Neutrophil (primary cell): ENCODE measurements around the gene MPST.

ENCODE experiments used
- H3K27ac ChIP-seq: fragments of 200-600 bp; sonication (generic); 2 replicates; pipeline ENCODE4 v1.5.1; 2016; ENCODE audit warnings: mild to moderate bottlenecking, moderate library complexity
- H3K27me3 ChIP-seq: fragments of 200-600 bp; sonication (generic); 2 replicates; pipeline ENCODE4 v1.6.0; 2016; ENCODE audit warnings: mild to moderate bottlenecking
- H3K36me3 ChIP-seq: fragments of 200-600 bp; sonication (generic); 2 replicates; pipeline ENCODE4 v1.5.1; 2017
- H3K4me1 ChIP-seq, 2 experiments: fragments of 200-600 bp in 1 of 2; sonication (generic) in 1 of 2; 1 replicate in 1 of 2; 2 replicates in 1 of 2; pipeline versions ENCODE4 v1.5.1 to v1.6.1; 2013 to 2016; ENCODE audit warnings: low read depth in 1 of 2, low read length in 1 of 2, mild to moderate bottlenecking in 1 of 2, moderate library complexity in 1 of 2; ENCODE audit not compliant: control insufficient read depth in 1 of 2, insufficient read depth in 1 of 2
- H3K4me3 ChIP-seq, 2 experiments: fragments of 200-600 bp in 1 of 2; sonication (generic) in 1 of 2; 1 replicate in 1 of 2; 2 replicates in 1 of 2; pipeline ENCODE4 v1.5.1; 2013 to 2016; ENCODE audit warnings: low read depth in 1 of 2, low read length in 1 of 2, mild to moderate bottlenecking in 1 of 2, moderate library complexity in 1 of 2
- H3K9me3 ChIP-seq: fragments of 200-600 bp; sonication (generic); 2 replicates; pipeline ENCODE4 v1.5.1; 2016
- CTCF ChIP-seq: fragments of 200-600 bp; sonication (generic); IDR thresholded peaks from 2 replicates; pipeline ENCODE4 v1.5.1; 2016; ENCODE audit warnings: antibody characterized with exemption

The MPST gene

GRCh38 chr22:37054600-37055365, 35.2 kb downstream of the MPST start:
- no peaks in the 10 kb centered on the region for H3K36me3 ChIP-seq
- no peaks in the 10 kb centered on the region for H3K9me3 ChIP-seq
- no peak overlapping the region for H3K4me3 ChIP-seq
- H3K4me1 ChIP-seq, result peaks cover 12 to 19% of the 10 kb centered on the region in 2 experiments
- H3K27ac ChIP-seq, result no peak overlapping the region
- TF ChIP-seq CTCF, result no peak
- H3K27me3 ChIP-seq, result peaks cover 45% of the 10 kb centered on the region

- Histone ChIP-seq H3K4me3 (no peak overlapping the region), H3K9me3 (no peaks in the 10 kb centered on the region), H3K4me1 (peaks cover 3 to 9% of the 10 kb centered on the region in 2 experiments), H3K27ac (no peak overlapping the region), H3K36me3 (no peaks in the 10 kb centered on the region), H3K27me3 (peaks cover 30% of the 10 kb centered on the region)
- TF ChIP-seq CTCF, result no peak
Measured at GRCh38 chr22:37056246-37056645, 36.7 kb downstream of the MPST start.

- H3K4me1 ChIP-seq, result no peaks in the 10 kb centered on the region
- H3K27ac ChIP-seq, result no peak overlapping the region
- H3K27me3 ChIP-seq, result peaks cover 20% of the 10 kb centered on the region
- H3K9me3 ChIP-seq, result no peaks in the 10 kb centered on the region
- H3K4me3 ChIP-seq, result no peak overlapping the region
- H3K36me3 ChIP-seq, result no peaks in the 10 kb centered on the region
- TF ChIP-seq CTCF, result no peak
Measured at GRCh38 chr22:37057226-37057625, 37.7 kb downstream of the MPST start.

GRCh38 chr22:37057796-37058510, 38.4 kb downstream of the MPST start:
- no peaks in the 10 kb centered on the region for H3K9me3 ChIP-seq
- H3K4me1 ChIP-seq, result no peaks in the 10 kb centered on the region
- H3K36me3 ChIP-seq, result no peaks in the 10 kb centered on the region
- no peak overlapping the region for H3K4me3 ChIP-seq
- peaks cover 13% of the 10 kb centered on the region for H3K27me3 ChIP-seq
- H3K27ac ChIP-seq, result no peak overlapping the region
- TF ChIP-seq CTCF, result no peak

GRCh38 chr22:37058917-37059701, 39.6 kb downstream of the MPST start:
- Histone ChIP-seq H3K27me3 (peaks cover 5% of the 10 kb centered on the region), H3K9me3 (no peaks in the 10 kb centered on the region), H3K27ac (no peak overlapping the region), H3K4me1 (no peaks in the 10 kb centered on the region), H3K4me3 (no peak overlapping the region), H3K36me3 (no peaks in the 10 kb centered on the region)
- TF ChIP-seq CTCF, result no peak
